ENCODE measurements around the gene MCF2L. TPM values are rescaled to one million over a fixed set of nuclear protein-coding genes. Genes with fewer than 3 reads are reported as not detected.

Gene MCF2L
- total and polyA plus RNA-seq, 9 of the 15 experiments (the other 6 are each of a cell fraction or from before 2014, with no cell fraction given) = 0.05 to 0.25 (median 0.18) TPM; not detected in 5

DNA sequence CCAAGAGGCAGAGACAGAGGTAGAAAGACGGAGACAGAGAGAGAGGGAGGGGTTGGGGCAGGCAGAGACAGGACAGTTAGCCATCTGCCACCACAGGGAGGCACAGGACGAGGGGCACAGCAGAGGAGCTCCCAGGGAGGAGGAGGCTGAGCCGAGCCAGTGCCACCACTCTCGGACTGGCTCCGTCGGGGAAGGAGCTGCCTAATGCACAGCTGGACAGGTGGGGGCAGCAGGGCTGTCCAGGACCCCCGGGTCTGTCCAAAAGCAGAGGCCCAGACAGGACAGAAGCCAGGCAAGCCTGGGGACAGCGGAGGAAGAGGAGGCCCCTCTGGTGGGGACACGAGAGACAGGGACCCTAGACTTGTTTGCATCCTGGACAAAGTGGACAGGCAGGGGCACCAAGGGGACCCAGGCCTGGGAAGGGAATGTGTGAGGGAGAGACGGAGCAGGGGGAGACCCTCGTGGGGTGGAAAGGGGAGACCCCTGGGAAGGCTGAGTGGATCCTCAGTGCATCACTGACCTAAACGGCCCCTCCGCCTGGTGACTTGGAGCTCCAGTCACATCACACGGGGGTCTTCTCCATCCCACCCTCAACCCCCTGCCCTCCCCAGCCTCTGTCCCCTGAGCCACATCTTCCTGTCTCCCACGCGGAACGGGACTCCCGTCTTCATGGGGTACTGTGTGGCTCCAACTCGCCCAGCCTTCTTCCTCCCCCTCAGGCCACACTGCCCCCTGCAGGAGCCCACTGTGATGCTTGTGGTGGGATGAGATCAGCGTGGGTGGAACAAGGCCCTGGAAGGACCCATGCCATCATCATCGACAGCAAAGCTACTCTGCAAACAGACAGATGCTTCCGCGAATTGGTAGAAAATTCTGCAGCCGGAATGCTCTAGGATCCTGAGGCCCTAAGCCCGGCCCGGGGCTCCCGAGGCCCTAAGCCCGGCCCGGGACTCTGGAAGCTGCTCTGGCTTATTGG lies 154.5 kb downstream of the MCF2L start:
- BruUV-seq (replicated peaks) = no TSS peak
- no peaks in the 10 kb centered on the region for H3K79me2 ChIP-seq (ENCODE audit: control insufficient read depth, insufficient read depth, low read length)
- no peaks in the 10 kb centered on the region for H3K9me1 ChIP-seq (ENCODE audit: control insufficient read depth, insufficient read depth, low read length)
- in situ Hi-C loops (cut with MboI) = no loop called here
- peaks cover 0 to 68% of the 10 kb centered on the region in 2 experiments; a peak in 4 of 5 replicates for H3K27me3 ChIP-seq (ENCODE audit: control insufficient read depth in 2 of 2, insufficient read depth in 2 of 2, low read length in 2 of 2)
- H3K4me3 ChIP-seq = no peak overlapping the region
- H2AFZ ChIP-seq (ENCODE audit: low read depth, low read length) = no peak overlapping the region
- H3K9me3 ChIP-seq (replicated peaks; ENCODE audit: control insufficient read depth, insufficient read depth, low read depth, low read length) = no peaks in the 10 kb centered on the region
- TF ChIP-seq NBN (IDR thresholded peaks at IDR 0.05; ENCODE audit: low read depth) (no peak), SAFB (IDR thresholded peaks at IDR 0.05; ENCODE audit: borderline replicate concordance, low read depth, low read length) (peak; percentile 70; the same call in 1 of the 2 replicates), EGR1 (conservative IDR thresholded peaks at IDR 0.05) (peak; percentile 66)
- TF ChIP-seq, protein P1, sequence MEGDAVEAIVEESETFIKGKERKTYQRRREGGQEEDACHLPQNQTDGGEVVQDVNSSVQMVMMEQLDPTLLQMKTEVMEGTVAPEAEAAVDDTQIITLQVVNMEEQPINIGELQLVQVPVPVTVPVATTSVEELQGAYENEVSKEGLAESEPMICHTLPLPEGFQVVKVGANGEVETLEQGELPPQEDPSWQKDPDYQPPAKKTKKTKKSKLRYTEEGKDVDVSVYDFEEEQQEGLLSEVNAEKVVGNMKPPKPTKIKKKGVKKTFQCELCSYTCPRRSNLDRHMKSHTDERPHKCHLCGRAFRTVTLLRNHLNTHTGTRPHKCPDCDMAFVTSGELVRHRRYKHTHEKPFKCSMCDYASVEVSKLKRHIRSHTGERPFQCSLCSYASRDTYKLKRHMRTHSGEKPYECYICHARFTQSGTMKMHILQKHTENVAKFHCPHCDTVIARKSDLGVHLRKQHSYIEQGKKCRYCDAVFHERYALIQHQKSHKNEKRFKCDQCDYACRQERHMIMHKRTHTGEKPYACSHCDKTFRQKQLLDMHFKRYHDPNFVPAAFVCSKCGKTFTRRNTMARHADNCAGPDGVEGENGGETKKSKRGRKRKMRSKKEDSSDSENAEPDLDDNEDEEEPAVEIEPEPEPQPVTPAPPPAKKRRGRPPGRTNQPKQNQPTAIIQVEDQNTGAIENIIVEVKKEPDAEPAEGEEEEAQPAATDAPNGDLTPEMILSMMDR (IDR thresholded peaks at IDR 0.05 in 2 of 3, conservative IDR thresholded peaks at IDR 0.05 in 1 of 3; ENCODE audit: insufficient read depth in 2 of 3, low read depth in 1 of 3, low read length in 3 of 3) = peak in 2 of 3 experiments; percentile 16 to 34; a peak in 2 of 6 replicates
- TF ChIP-seq, protein P2, sequence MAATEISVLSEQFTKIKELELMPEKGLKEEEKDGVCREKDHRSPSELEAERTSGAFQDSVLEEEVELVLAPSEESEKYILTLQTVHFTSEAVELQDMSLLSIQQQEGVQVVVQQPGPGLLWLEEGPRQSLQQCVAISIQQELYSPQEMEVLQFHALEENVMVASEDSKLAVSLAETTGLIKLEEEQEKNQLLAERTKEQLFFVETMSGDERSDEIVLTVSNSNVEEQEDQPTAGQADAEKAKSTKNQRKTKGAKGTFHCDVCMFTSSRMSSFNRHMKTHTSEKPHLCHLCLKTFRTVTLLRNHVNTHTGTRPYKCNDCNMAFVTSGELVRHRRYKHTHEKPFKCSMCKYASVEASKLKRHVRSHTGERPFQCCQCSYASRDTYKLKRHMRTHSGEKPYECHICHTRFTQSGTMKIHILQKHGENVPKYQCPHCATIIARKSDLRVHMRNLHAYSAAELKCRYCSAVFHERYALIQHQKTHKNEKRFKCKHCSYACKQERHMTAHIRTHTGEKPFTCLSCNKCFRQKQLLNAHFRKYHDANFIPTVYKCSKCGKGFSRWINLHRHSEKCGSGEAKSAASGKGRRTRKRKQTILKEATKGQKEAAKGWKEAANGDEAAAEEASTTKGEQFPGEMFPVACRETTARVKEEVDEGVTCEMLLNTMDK (IDR thresholded peaks at IDR 0.05; ENCODE audit: borderline replicate concordance, insufficient read depth, low read depth, low read length, poor library complexity, severe bottlenecking) = peak; percentile 76
- DNase-seq (ENCODE audit: extremely low read depth in 1 of 4, low spot score in 3 of 4) = peak; percentile 23 to 58 (median 40)
- H3K27ac ChIP-seq (ENCODE audit: extremely low read depth, low read depth, low read length) = no peak overlapping the region
- intact Hi-C loops (cut with micrococcal nuclease) = no loop called here
- peak; percentile 59; the same call in 2 of the 3 replicates for ATAC-seq
- no peak overlapping the region for H3K9ac ChIP-seq (ENCODE audit: insufficient read depth in 1 of 2, low read depth in 2 of 2, low read length in 2 of 2)
- H3K4me2 ChIP-seq (ENCODE audit: insufficient read depth, low read length) = no peak overlapping the region
- H4K20me1 ChIP-seq (replicated peaks; ENCODE audit: control insufficient read depth, insufficient read depth, low read length) = no peaks in the 10 kb centered on the region
- H3K36me3 ChIP-seq (ENCODE audit: control insufficient read depth, insufficient read depth, low read length) = no peaks in the 10 kb centered on the region
- FAIRE-seq = no peak
- POLR2A ChIA-PET = no interaction called here
- H3K4me1 ChIP-seq (replicated peaks in 1 of 2; ENCODE audit: control insufficient read depth in 2 of 2, insufficient read depth in 2 of 2, low read length in 2 of 2) = peaks cover 0 to 16% of the 10 kb centered on the region in 2 experiments; a peak in 2 of 5 replicates
- CTCF ChIA-PET (ENCODE audit: low intra/inter-chr PET ratio) = no interaction called here
- WGBS (ENCODE audit: insufficient coverage, low coverage, missing lambda C conversion rate) = 20% methylated on average over 17 of the region's 29 CpGs

Data from K562 (cell line).